RWPE2 (cell line): ENCODE results near the gene LYZL4.

ENCODE experiments used
- ATAC-seq: fragments of 200-7000 bp; cut with Tn5 transposase; 3 replicates; pipeline ENCODE4 v1.9.1; 2021; ENCODE audit warnings: low read depth
- DNase-seq: peaks from one replicate; pipeline ENCODE4 v3.0.0-alpha.2; 2020; ENCODE audit warnings: low spot score
- H3K27ac ChIP-seq: fragments of 450-650 bp; 2 replicates; pipeline ENCODE4 v1.5.1; 2017; ENCODE audit warnings: mild to moderate bottlenecking; ENCODE audit not compliant: poor library complexity, severe bottlenecking
- H3K27me3 ChIP-seq: fragments of 250-450 bp; sonication (Bioruptor Pico); 2 replicates; pipeline ENCODE4 v1.5.1; 2021; ENCODE audit warnings: mild to moderate bottlenecking, moderate library complexity; ENCODE audit not compliant: insufficient read depth, poor library complexity, severe bottlenecking
- H3K36me3 ChIP-seq: fragments of 250-450 bp; sonication (Bioruptor Pico); 2 replicates; pipeline ENCODE4 v1.5.1; 2020; ENCODE audit warnings: low read depth, mild to moderate bottlenecking, moderate library complexity
- H3K4me1 ChIP-seq: fragments of 250-450 bp; sonication (Bioruptor Pico); 2 replicates; pipeline ENCODE4 v1.5.1; 2021; ENCODE audit warnings: mild to moderate bottlenecking, moderate library complexity; ENCODE audit not compliant: insufficient read depth, poor library complexity, severe bottlenecking
- H3K4me3 ChIP-seq: fragments of 250-450 bp; sonication (Bioruptor Pico); 2 replicates; pipeline ENCODE4 v1.5.1; 2021; ENCODE audit warnings: mild to moderate bottlenecking, moderate library complexity; ENCODE audit not compliant: severe bottlenecking
- H3K9me3 ChIP-seq: fragments of 250-450 bp; sonication (Bioruptor Pico); 2 replicates; pipeline ENCODE4 v1.5.1; 2021; ENCODE audit warnings: mild to moderate bottlenecking, moderate library complexity; ENCODE audit not compliant: severe bottlenecking
- CTCF ChIP-seq: fragments of 450-650 bp; IDR thresholded peaks from one replicate; pipeline ENCODE4 v1.5.1; 2017; ENCODE audit warnings: mild to moderate bottlenecking, moderate library complexity; ENCODE audit not compliant: poor library complexity, severe bottlenecking

The LYZL4 gene

GRCh38 chr3:42408156-42408555, 2.3 kb downstream of the LYZL4 start:
- Histone ChIP-seq H3K4me3 (no peak overlapping the region), H3K36me3 (no peaks in the 10 kb centered on the region), H3K4me1 (no peaks in the 10 kb centered on the region), H3K9me3 (no peaks in the 10 kb centered on the region), H3K27me3 (no peaks in the 10 kb centered on the region), H3K27ac (no peak overlapping the region)
- DNase-seq: no peak
- no peak for TF ChIP-seq CTCF
- no peak for ATAC-seq

- no peak for TF ChIP-seq CTCF
- no peak overlapping the region for H3K27ac ChIP-seq
- no peaks in the 10 kb centered on the region for H3K4me1 ChIP-seq
- H3K36me3 ChIP-seq: no peaks in the 10 kb centered on the region
- ATAC-seq (no peak), DNase-seq (no peak)
- H3K4me3 ChIP-seq: no peak overlapping the region
- H3K27me3 ChIP-seq: no peaks in the 10 kb centered on the region
- no peaks in the 10 kb centered on the region for H3K9me3 ChIP-seq
Measured at GRCh38 chr3:42406727-42407450, 3.5 kb downstream of the LYZL4 start.

- Histone ChIP-seq H3K27me3 (no peaks in the 10 kb centered on the region), H3K9me3 (no peaks in the 10 kb centered on the region), H3K4me3 (no peak overlapping the region), H3K4me1 (no peaks in the 10 kb centered on the region), H3K36me3 (no peaks in the 10 kb centered on the region), H3K27ac (no peak overlapping the region)
- no peak for DNase-seq
- no peak for TF ChIP-seq CTCF
- ATAC-seq: no peak
Measured at GRCh38 chr3:42405857-42406256, 4.6 kb downstream of the LYZL4 start.

- H3K9me3 ChIP-seq: no peaks in the 10 kb centered on the region
- no peak overlapping the region for H3K27ac ChIP-seq
- TF ChIP-seq CTCF: no peak
- no peaks in the 10 kb centered on the region for H3K36me3 ChIP-seq
- H3K4me3 ChIP-seq: no peak overlapping the region
- H3K4me1 ChIP-seq: no peaks in the 10 kb centered on the region
- no peaks in the 10 kb centered on the region for H3K27me3 ChIP-seq
- no peak for DNase-seq
- no peak for ATAC-seq
Measured at GRCh38 chr3:42403737-42404136, 6.7 kb downstream of the LYZL4 start.

GRCh38 chr3:42402394-42403096, 7.9 kb downstream of the LYZL4 start:
- H3K4me1 ChIP-seq: no peaks in the 10 kb centered on the region
- DNase-seq (no peak), ATAC-seq (no peak)
- H3K4me3 ChIP-seq: no peak overlapping the region
- H3K27me3 ChIP-seq: no peaks in the 10 kb centered on the region
- H3K27ac ChIP-seq: no peak overlapping the region
- H3K36me3 ChIP-seq: no peaks in the 10 kb centered on the region
- H3K9me3 ChIP-seq: no peaks in the 10 kb centered on the region
- no peak for TF ChIP-seq CTCF
